IPS-11a (cell line): Measurements from ENCODE around the gene MAGED2.
"Not testable (repeated sequence)": the region's sequence is repeated elsewhere in the genome, so short reads cannot be mapped to it uniquely, and the experiment has no call there.

ENCODE experiments used
- H3K4me3 ChIP-seq: one replicate; pipeline ENCODE4 v1.5.1; 2013; ENCODE audit warnings: low read depth, low read length, control low read depth

Gene MAGED2

GRCh38 chrX:54818221-54818620, 10.7 kb downstream of the MAGED2 start:
- no peak overlapping the region for H3K4me3 ChIP-seq

- H3K4me3 ChIP-seq, result no peak overlapping the region
These were observed 11.7 kb downstream of the MAGED2 start for GRCh38 chrX:54819201-54819600.

GRCh38 chrX:54820737-54821136, 13.2 kb downstream of the MAGED2 start:
- H3K4me3 ChIP-seq, result no peak overlapping the region

GRCh38 chrX:54821310-54821709, 13.8 kb downstream of the MAGED2 start:
- no peak overlapping the region for H3K4me3 ChIP-seq

GRCh38 chrX:54824195-54824594, 16.6 kb downstream of the MAGED2 start:
- no peak overlapping the region for H3K4me3 ChIP-seq

GRCh38 chrX:54824722-54825121, 17.2 kb downstream of the MAGED2 start:
- no peak overlapping the region for H3K4me3 ChIP-seq

GRCh38 chrX:54825716-54826438, 18.3 kb downstream of the MAGED2 start:
- no peak overlapping the region for H3K4me3 ChIP-seq

- no peak overlapping the region for H3K4me3 ChIP-seq
These were observed 19.1 kb downstream of the MAGED2 start for GRCh38 chrX:54826598-54826997.

GRCh38 chrX:54838583-54838982, 31.0 kb downstream of the MAGED2 start:
- no peak overlapping the region for H3K4me3 ChIP-seq

- H3K4me3 ChIP-seq, result not testable (repeated sequence)
These were observed 33.8 kb downstream of the MAGED2 start for GRCh38 chrX:54841184-54841874.

- H3K4me3 ChIP-seq, result no peak overlapping the region
These were observed 35.1 kb downstream of the MAGED2 start for GRCh38 chrX:54842607-54843006.

- no peak overlapping the region for H3K4me3 ChIP-seq
These were observed 35.5 kb downstream of the MAGED2 start for GRCh38 chrX:54843050-54843449.

- not testable (repeated sequence) for H3K4me3 ChIP-seq
These were observed 40.2 kb downstream of the MAGED2 start for GRCh38 chrX:54847700-54848099.

GRCh38 chrX:54865208-54865607, 57.7 kb downstream of the MAGED2 start:
- no peak overlapping the region for H3K4me3 ChIP-seq
